Activated T-helper 1 cell treated with anti-CD3 and anti-CD28 coated beads, Interleukin-2, amount 50 U/mL, for 16 hours (primary cell): Measurements from ENCODE around the gene MAP2K7.

Experiments
- DNase-seq, 2 donors: peaks; one replicate each; pipeline ENCODE4 v3.0.0-alpha.2; 2020; ENCODE audit warnings: low read depth in 1 of 2, low spot score in 1 of 2

MAP2K7 gene

DNA sequence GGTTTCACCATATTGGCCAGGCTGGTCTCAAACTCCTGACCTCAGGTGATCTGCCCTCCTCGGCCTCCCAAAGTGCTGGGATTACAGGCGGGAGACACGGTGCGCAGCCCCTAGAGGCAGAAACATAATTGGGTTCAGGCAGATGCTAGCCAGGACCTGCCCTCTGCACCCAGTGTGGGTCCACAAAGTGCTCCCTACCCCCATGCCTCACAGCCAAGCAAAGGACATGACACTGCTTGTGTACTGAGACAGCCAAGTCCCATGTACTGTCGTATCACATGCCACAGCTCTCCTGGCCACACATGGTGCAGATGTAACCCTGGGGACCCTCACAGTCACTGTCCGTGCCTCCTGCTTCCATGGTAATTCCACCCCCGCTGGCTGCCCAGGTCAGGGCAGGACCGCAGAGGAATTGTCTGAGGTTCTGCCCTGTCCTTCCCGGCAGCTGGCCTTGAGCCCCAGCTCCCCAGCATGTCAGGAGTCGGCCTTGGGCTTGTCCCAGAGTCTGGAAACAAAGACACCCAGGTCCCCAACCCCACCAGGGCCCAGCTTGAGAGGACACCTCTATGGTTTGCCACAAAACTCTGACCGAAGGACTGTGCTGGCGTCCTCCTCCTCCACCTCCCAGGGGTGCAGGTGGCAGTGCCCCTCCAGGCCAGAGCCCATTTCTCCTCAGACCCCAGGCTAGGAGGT is 37.1 kb upstream of the MAP2K7 start:
- DNase-seq, result no peak

DNA sequence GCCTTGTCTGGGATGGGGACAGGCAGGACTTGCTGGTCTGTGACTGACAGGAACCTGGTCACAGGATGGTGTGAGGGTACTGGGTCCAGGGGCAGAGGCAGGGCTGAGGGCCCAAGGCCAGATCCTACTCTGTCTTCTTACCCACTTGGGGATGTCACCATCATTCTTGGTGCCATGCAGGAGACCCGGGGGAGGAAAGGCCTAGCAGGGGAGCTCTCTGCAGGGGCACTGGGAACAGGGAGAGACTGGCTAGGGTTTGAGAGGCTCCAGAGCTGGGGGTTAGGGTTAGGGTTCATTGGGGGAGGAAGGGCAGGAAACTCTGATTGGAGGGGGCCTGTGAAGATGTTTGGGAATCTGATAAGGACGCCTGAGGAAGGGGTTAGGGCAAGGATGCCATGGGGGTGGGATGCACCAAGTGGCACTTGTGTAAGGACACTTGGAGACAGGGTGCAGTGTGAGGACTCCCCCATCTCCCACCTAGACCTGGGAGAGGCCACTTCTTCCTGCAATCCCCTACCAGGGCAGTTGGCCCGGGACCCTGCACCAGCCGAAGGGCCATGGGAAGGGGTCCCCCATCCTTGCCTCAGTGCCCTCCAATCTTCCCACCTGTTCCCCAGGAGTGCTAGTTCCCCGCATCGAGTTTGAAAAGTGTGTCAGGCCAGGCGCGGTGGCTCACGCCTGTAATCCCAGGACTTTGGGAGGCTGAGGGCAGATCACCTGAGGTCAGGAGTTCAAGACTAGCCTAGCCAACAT is 36.4 kb upstream of the MAP2K7 start:
- no peak for DNase-seq

- no peak for DNase-seq
Measured at GRCh38 chr19:7868326-7868670, 35.4 kb upstream of the MAP2K7 start.

DNA sequence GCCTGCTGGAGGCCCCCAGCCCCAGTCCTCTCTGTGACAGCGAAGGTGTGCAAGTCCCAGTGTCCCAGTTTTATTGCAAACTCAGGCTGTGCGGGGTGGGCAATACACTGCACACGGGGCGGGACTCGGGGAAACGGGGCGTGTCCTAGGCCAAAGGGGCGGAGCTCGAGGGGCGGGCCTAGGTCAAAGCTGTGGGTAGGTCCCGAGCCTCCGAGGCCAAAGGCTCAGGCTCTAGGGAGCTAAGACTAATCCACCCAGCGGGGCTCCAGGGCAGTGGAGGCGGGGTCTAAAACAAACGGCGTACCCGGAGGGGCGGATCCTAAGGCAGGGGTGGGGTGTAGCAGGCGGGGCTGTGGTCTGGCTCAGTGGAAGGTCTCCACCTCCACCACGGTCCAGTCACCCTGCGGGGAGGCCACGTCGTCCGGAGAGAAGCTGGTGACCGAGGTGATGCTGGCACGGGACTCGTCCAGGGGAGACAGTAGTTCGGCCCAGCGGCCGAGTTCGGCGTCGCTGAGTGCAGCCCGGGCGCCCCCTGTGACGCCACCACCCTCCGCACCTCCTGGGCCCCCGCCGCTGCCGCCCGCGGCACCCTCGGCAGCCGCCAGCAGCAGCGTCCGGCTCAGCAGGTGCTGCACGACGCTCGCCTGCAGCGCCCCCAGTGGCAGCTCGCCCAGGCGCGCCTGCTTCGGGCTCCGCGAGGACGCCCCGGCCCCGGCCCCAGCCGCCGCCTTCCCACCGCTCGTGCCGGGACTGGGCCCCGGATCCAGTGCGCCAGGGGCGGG is 34.8 kb upstream of the MAP2K7 start:
- peak; percentile 64 to 71 for DNase-seq

DNA sequence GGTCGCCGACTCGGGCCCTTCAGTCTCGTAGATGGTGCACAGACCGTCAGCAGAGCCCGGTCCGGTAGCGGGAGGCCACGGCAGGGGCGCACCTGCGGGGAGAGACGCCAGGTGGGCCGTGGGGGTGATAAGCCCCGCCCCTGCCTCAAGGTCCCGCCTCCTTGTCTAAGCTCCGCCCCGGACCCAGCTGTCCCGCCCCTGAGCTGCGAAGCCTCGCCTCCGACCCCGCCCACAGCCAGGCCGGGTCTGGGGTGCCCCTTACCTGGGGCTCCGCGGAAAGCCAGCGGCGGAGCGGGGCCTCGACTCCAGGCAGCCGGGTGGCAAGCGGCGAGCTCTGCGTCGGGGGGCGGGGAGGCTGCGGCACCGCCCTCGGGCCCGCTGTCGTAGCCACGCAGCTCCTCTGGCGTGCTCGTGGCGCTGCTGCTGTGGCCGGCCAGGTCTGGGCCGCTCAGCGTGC is 34.2 kb upstream of the MAP2K7 start:
- peak; percentile 65 to 73 for DNase-seq

- DNase-seq, result no peak
Measured at GRCh38 chr19:7869910-7870511, 33.7 kb upstream of the MAP2K7 start.

GRCh38 chr19:7870571-7871436 is 32.9 kb upstream of the MAP2K7 start:
- DNase-seq, result no peak

DNA sequence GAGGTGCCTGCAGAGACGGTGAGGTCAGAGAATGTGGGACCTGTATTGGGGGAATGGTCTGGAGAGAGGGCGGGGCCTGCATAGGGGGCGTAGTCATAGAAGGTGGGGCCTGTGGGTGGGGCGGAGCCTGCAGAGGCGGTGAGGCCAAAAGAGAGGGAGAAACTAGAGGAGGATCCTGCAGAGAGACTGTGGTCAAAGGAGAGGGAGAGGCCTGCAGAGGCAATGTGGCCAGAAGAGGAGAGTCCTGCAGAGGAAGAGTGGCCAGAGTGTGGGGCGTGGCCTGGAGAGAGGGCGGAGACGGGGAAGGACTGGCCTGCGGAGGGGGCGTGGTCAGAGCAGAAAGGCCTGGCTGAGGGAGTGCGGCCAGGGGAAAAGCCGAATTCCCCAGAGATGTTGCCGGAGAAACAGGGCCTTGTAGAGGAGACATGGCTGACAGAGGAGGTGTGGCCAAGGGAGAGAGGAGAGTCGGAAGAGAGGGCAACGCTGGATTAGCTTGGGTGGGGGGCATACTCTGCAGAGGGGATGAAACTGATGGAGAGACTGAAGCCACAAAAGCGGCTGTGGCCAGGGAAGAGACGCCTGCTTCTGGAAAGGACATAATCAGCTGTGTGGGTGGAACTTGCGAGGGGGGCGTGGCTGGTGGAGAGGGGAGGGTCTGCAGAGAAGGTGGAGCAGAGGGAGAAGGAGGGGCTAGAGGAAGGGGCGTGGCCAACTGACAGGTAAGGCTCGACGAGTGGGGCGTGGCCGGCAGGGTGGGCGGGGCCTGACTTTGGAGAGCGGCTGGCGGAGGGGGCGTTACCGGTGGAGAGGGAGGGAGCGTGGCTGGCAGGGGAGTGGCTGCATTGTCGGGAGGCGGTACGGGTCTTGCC is 32.0 kb upstream of the MAP2K7 start:
- peak; percentile 47 to 65 for DNase-seq

DNA sequence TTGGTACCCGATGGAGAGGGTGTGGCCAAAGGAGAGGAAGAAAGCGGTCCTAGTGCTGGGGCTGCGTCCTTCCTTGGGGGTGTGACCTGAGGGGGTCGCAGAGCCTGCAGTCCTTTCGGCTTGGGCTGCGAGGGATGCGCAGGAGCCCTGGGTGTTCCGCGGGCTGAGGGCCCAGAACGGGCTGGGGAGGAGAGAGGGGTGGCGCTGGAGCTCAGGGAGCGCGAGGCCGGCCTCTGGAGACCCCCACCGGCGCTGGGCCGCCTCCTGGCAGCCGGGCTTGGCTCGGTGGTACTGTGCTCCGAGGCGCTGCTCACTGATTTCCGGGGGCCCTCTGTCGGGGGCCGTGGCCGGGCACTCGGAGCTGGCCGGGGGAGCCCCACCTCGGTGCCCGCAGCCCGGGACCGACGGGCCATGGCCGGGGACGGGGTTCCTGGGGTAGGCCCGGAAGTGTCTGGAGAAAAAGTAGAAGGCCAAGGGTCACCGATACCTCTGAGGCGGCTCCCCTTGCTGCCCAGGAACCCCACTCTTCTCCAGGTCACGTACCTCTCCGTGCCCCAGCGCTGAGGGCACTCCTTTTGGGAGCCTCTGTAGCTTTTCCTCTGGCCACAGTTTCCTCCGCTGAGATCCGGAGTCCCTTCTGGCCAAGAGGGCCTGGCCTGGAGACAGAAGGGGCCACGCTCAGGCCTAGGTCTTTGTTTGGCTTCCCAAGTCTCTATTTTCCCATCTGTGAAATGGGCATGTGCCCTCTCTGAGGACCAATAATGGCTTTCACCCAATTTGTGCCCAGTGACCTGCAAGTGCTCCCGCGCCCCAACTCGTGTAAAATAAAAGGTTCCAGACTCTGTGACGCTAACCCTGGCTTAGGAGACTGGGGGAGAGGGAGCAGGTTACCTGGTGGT is 31.1 kb upstream of the MAP2K7 start:
- no peak for DNase-seq

- DNase-seq, result no peak
Measured at GRCh38 chr19:7873304-7874075, 30.2 kb upstream of the MAP2K7 start.

GRCh38 chr19:7874076-7874896 is 29.4 kb upstream of the MAP2K7 start, which contains the start of gene PRR36:
Gene PRR36 (minus strand): TSS chr19:7874390. CDS start chr19:7873689, 701 bp downstream.
- DNase-seq, result no peak

DNA sequence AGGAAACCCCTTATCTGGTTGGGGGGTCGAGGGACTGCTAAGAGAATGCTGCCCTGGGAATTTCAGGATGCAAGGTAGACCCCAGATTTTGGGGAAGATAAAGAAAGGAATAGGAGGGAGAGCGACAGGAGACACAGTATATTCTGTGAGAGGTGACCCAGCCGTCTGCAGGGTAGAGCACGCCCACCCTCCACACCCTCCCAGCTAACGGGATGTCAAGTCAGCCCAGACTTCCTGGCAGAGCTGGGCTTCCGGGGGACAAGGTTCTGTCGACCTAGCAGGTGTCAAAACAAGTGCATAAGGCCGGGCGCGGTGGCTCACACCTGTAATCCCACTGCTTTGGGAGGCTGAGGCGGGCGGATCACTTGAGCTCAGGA is 28.8 kb upstream of the MAP2K7 start:
- DNase-seq, result no peak

DNA sequence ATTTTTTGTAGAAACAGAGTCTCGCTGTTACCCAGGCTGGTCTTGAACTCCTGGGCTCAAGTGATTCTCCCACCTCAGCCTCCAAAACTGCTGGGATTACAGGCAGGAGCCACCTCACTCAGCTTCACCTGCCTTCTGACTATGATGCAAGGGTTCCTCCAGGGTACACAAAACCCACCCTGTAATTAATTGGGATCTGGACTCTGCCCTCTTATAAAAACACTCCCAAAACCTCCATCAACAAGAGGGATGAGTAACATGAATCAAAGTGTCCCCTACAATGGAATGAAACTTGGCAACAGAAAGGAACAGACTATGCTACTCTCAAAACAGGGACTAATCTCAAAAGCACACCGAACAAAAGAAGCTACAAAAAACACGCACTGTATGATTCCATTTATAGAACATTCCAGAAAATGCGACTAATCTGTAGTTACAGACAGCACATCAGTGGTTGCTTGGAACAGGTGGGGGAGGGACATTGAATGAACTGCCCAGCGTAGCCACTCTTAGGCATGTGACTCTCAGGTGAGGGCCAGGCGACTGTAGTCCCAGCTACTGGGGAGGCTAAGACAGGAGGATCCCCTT is 26.3 kb upstream of the MAP2K7 start:
- DNase-seq, result no peak

DNA sequence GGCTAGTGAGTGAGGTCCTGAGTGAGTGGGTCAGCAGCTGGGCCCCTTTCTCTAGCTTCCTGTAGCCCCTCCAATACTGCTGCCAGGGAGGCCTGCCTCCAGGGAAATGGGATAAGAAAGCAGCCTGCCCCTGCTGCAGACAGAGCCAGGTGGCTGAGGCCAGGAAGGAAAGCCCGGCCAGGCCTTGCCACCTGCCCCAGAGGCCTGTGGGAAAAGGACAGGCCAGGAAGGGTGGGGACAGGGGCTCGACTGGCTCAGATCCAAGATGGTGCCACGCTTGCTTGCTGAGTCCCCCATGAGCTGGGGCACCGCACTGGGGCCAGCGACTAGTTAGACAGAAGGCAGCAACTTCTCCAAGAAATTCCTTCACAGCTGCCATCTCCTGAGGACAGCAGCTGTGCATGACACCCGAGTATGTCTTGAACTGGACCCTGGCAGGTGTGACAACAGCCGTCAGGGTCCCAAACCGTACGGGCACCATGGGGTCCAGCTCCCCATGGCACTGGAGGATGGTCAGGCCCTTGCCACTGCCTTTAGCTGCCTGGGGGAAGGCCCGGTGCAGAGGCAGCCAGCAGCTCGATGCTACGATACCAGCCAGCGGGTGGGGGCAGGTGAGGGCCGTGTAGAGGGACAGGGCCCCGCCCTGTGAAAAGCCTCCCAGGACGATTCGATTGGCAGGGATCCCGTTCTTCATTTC is 24.4 kb upstream of the MAP2K7 start:
- DNase-seq, result no peak

- DNase-seq, result no peak
Measured at GRCh38 chr19:7879836-7880235, 23.8 kb upstream of the MAP2K7 start.

- DNase-seq, result no peak
Measured at GRCh38 chr19:7881910-7882309, 21.8 kb upstream of the MAP2K7 start.
